ENCODE measurements around the gene TFAP2A.

- TF ChIP-seq FOXK2 (IDR thresholded peaks at IDR 0.05): no peak
- TF ChIP-seq BHLHE40 (IDR thresholded peaks at IDR 0.05; ENCODE audit: borderline replicate concordance): no peak
- TF ChIP-seq LEF1 (IDR thresholded peaks at IDR 0.05; ENCODE audit: borderline replicate concordance): no peak
- no peak for TF ChIP-seq CTBP1 (IDR thresholded peaks at IDR 0.05; ENCODE audit: borderline replicate concordance)
- TF ChIP-seq FOXM1 (IDR thresholded peaks at IDR 0.05; ENCODE audit: borderline replicate concordance): no peak
- no peak for TF ChIP-seq FOXA1 (IDR thresholded peaks at IDR 0.05)
- no peak for TF ChIP-seq ELF4 (IDR thresholded peaks at IDR 0.05)
- TF ChIP-seq SUZ12 (IDR thresholded peaks at IDR 0.05): no peak
- no peak for TF ChIP-seq HDGF (IDR thresholded peaks at IDR 0.05; ENCODE audit: borderline replicate concordance)
- TF ChIP-seq L3MBTL2 (conservative IDR thresholded peaks at IDR 0.05): no peak
- no peak for TF ChIP-seq SP1 (IDR thresholded peaks at IDR 0.05)
- TF ChIP-seq PKNOX1 (IDR thresholded peaks at IDR 0.05): no peak
- no peak for TF ChIP-seq NFRKB (IDR thresholded peaks at IDR 0.05)
Observed at GRCh38 chr6:10458287-10458686, 43.4 kb upstream of the TFAP2A start.
